ENCODE results near the gene NTHL1. TPM values are rescaled to one million over a fixed set of nuclear protein-coding genes. Genes with fewer than 3 reads are reported as not detected.

NTHL1 gene
- total RNA-seq, 1 experiment from 2014 or later, result 32.8 TPM

GRCh38 chr16:2042171-2042985, 5.3 kb downstream of the NTHL1 start:
- H3K9me3 Mint-ChIP-seq (ENCODE audit: low read depth, unreplicated experiment), result no peaks in the 10 kb centered on the region
- DNase-seq, result no peak
- TF ChIP-seq CTCF (IDR thresholded peaks at IDR 0.05; ENCODE audit: unreplicated experiment), result no peak
- H3K36me3 Mint-ChIP-seq (ENCODE audit: insufficient read depth, unreplicated experiment), result peaks cover 38% of the 10 kb centered on the region
- H3K27me3 Mint-ChIP-seq (ENCODE audit: unreplicated experiment), result no peaks in the 10 kb centered on the region
- CTCF ChIA-PET, result interaction anchor here (0.6 kb wide), 1 partner anchor 155 kb away, joined by 3 read pairs; no protein-coding TSS in a partner anchor
- intact Hi-C loops (cut with micrococcal nuclease; ENCODE audit: unreplicated experiment), result no loop called here
- H3K4me3 Mint-ChIP-seq (ENCODE audit: low read depth, unreplicated experiment), result no peak overlapping the region
- no peak overlapping the region for H3K27ac Mint-ChIP-seq (ENCODE audit: unreplicated experiment)
- H3K4me1 Mint-ChIP-seq (ENCODE audit: low read depth, unreplicated experiment), result peaks cover 35% of the 10 kb centered on the region
- BruUV-seq (replicated peaks), result no TSS peak

- no TSS peak for BruUV-seq (replicated peaks)
- Mint-ChIP-seq H3K36me3 (ENCODE audit: insufficient read depth, unreplicated experiment) (peaks cover 40% of the 10 kb centered on the region), H3K9me3 (ENCODE audit: low read depth, unreplicated experiment) (no peaks in the 10 kb centered on the region), H3K27ac (ENCODE audit: unreplicated experiment) (peak overlapping the region; percentile 67), H3K4me3 (ENCODE audit: low read depth, unreplicated experiment) (no peak overlapping the region), H3K4me1 (ENCODE audit: low read depth, unreplicated experiment) (peaks cover 23% of the 10 kb centered on the region), H3K27me3 (ENCODE audit: unreplicated experiment) (no peaks in the 10 kb centered on the region)
- CTCF ChIA-PET, result interaction anchor here (0.6 to 1.6 kb wide), 9 partner anchors 10 to 165 kb away, joined by 3 to 7 read pairs (median 4); partner anchors contain the start of gene MLST8
- no peak for TF ChIP-seq CTCF (IDR thresholded peaks at IDR 0.05; ENCODE audit: unreplicated experiment)
- intact Hi-C loops (cut with micrococcal nuclease; ENCODE audit: unreplicated experiment), result no loop called here
- peak; percentile 84 for DNase-seq
Observed at GRCh38 chr16:2040787-2041522, 6.7 kb downstream of the NTHL1 start.

- no peak for TF ChIP-seq CTCF (IDR thresholded peaks at IDR 0.05; ENCODE audit: unreplicated experiment)
- no peaks in the 10 kb centered on the region for H3K27me3 Mint-ChIP-seq (ENCODE audit: unreplicated experiment)
- no peaks in the 10 kb centered on the region for H3K9me3 Mint-ChIP-seq (ENCODE audit: low read depth, unreplicated experiment)
- no peak for DNase-seq
- peaks cover 23% of the 10 kb centered on the region for H3K4me1 Mint-ChIP-seq (ENCODE audit: low read depth, unreplicated experiment)
- no peak overlapping the region for H3K4me3 Mint-ChIP-seq (ENCODE audit: low read depth, unreplicated experiment)
- H3K36me3 Mint-ChIP-seq (ENCODE audit: insufficient read depth, unreplicated experiment), result peaks cover 40% of the 10 kb centered on the region
- CTCF ChIA-PET, result interaction anchor here (0.6 to 1.6 kb wide), 5 partner anchors 10 to 338 kb away, joined by 3 to 7 read pairs (median 6); no protein-coding TSS in a partner anchor
- intact Hi-C loops (cut with micrococcal nuclease; ENCODE audit: unreplicated experiment), result no loop called here
- BruUV-seq (replicated peaks), result no TSS peak
- no peak overlapping the region for H3K27ac Mint-ChIP-seq (ENCODE audit: unreplicated experiment)
Observed at GRCh38 chr16:2040041-2040786, 7.4 kb downstream of the NTHL1 start.
